ENCODE results near the gene OR6C70.

Gene OR6C70

GRCh38 chr12:55420307-55420962, 49.5 kb downstream of the OR6C70 start:
- DNase-seq (ENCODE audit: low read depth in 2 of 2, low spot score in 1 of 2): no peak

All from stimulated activated CD8-positive, alpha-beta memory T cell treated with anti-CD3 and anti-CD28 coated beads, Interleukin-4, amount 100 ng/mL, for 1 hour (primary cell).